ENCODE results near the gene AGBL5.

AGBL5 gene

DNA sequence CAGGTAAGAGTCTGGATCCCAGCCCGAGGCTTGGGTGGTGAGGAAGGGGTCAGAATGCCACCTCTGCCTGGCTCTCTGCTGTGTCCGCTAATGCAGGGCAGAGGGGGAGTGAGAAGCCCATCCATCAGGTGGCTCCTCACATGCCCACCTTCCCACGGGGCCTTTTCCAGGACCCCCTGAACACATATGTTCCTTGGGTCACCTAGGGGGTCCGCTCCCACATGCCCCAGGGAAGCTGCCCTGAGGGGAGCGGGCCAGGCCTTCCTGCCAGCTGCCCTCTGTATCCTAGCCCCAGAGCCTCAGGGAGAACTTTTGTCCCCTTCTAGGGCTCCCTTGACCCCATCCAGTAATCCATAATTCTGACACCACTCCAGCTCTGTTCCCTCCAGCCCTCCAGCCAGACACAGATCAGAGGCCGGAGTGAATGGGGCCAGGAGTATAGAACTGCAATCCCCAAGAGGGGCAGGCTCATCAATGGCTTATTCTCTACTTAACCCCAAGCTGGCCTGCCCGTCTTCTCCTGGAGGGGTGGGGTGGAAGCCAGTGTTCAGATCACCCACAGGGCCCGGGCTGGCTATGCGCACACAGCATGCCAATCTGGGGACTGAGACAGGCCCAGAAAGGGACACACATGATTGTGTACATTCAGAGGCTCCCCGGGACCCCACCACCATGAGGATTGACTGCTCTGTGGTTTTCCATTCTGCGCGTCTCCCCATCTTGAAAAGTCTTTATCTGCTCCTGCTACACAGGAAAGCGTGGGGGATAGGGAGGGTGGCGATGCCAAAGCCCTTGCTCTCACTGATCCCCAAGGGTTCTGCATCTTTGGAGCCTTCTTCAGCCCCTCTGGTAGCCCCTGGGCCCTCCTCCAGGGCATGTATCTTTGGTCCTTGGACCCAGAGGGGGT, 28.0 kb downstream of the AGBL5 start:
- DNase-seq = no peak

DNA sequence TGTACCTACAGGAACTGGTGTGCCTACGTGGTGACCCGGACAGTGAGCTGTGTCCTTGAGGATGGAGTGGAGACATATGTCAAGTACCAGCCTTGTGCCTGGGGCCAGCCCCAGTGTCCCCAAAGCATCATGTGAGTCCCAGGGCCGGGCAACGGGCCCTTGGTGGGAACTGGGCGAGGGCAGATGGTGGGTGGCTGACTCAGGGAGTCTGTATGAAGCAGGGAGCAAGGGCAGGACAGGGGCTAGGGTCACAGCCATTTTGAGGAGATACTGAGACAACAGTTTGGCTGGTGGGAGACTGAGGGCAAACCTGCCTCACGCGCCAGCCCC, 28.6 kb downstream of the AGBL5 start:
- no peak for DNase-seq

DNA sequence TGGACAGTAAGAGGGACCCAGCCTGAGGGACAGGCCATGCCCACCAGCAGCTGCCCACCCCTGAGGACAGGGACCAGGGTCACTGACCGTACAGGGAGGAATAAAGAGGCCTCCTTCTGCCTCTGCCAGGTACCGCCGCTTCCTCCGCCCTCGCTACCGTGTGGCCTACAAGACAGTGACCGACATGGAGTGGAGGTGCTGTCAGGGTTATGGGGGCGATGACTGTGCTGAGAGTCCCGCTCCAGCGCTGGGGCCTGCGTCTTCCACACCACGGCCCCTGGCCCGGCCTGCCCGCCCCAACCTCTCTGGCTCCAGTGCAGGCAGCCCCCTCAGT, 29.1 kb downstream of the AGBL5 start:
- DNase-seq = no peak

DNA sequence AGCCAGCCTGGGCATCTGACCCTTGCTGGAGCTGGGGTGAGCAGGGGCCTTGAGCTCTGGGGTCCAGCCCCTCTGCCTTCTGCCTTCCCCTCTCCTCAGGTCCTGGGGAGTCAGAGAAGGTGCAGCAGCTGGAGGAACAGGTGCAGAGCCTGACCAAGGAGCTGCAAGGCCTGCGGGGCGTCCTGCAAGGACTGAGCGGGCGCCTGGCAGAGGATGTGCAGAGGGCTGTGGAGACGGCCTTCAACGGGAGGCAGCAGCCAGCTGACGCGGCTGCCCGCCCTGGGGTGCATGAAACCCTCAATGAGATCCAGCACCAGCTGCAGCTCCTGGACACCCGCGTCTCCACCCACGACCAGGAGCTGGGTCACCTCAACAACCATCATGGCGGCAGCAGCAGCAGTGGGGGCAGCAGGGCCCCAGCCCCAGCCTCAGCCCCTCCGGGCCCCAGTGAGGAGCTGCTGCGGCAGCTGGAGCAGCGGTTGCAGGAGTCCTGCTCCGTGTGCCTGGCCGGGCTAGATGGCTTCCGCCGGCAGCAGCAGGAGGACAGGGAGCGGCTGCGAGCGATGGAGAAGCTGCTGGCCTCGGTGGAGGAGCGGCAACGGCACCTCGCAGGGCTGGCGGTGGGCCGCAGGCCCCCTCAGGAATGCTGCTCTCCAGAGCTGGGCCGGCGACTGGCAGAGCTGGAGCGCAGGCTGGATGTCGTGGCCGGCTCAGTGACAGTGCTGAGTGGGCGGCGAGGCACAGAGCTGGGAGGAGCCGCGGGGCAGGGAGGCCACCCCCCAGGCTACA, 30.7 kb downstream of the AGBL5 start:
- no peak for DNase-seq

DNA sequence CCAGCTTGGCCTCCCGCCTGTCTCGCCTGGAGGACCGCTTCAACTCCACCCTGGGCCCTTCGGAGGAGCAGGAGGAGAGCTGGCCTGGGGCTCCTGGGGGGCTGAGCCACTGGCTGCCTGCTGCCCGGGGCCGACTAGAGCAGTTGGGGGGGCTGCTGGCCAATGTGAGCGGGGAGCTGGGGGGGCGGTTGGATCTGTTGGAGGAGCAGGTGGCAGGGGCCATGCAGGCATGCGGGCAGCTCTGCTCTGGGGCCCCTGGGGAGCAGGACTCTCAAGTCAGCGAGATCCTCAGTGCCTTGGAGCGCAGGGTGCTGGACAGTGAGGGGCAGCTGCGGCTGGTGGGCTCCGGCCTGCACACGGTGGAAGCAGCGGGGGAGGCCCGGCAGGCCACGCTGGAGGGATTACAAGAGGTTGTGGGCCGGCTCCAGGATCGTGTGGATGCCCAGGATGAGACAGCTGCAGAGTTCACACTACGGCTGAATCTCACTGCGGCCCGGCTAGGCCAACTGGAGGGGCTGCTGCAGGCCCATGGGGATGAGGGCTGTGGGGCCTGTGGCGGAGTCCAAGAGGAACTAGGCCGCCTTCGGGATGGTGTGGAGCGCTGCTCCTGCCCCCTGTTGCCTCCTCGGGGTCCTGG, 31.4 kb downstream of the AGBL5 start:
- DNase-seq = no peak

DNA sequence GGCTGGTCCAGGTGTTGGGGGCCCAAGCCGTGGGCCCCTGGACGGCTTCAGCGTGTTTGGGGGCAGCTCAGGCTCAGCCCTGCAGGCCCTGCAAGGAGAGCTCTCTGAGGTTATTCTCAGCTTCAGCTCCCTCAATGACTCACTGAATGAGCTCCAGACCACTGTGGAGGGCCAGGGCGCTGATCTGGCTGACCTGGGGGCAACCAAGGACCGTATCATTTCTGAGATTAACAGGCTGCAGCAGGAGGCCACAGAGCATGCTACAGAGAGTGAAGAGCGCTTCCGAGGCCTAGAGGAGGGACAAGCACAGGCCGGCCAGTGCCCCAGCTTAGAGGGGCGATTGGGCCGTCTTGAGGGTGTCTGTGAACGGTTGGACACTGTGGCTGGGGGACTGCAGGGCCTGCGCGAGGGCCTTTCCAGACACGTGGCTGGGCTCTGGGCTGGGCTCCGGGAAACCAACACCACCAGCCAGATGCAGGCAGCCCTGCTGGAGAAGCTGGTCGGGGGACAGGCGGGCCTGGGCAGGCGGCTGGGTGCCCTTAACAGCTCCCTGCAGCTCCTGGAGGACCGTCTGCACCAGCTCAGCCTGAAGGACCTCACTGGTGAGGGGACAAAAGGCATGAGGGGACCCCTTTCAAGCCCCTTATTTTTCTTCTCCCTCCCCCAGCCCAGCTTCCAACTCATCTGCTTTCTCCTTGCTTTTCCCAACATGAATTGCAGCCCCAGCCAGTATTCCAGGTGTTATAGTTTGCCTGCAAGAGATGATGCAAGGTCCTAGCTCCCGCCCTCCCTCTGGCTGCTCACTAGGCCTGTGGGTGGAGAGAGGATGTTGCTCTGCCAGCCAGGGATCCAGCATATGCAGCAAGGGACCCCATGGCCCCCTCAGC, 32.2 kb downstream of the AGBL5 start:
- DNase-seq = no peak

DNA sequence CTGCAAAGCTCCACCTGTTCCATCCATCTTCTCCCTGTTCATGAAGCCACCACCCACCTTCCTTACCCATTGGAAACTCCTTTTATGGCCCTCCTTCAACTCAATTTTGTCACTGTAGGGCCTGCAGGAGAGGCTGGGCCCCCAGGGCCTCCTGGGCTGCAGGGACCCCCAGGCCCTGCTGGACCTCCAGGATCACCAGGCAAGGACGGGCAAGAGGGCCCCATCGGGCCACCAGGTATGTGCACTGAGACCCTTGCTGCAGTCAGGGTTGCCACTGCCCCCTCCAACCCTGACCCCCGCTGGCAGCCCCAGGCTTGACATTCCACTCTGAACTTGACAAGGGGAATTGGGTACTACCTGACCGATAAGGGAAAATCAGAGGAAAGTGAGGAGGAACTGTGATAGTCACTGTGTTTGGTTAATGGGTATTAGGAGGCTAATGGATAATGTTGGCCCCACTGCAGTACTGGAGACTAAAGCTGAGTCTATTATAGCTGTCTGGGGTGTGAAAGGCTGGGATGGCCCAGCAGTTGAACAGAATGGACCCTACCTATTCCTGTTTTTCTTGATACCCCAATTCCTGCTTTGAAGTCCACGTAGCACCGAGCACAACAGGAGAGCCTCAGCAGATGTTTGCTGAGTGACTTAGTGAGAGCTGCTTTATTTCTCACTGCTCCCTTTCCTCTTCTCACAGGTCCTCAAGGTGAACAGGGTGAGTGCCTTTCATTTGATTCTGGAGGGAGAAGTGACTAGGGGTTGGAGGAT, 33.0 kb downstream of the AGBL5 start:
- DNase-seq = no peak

DNA sequence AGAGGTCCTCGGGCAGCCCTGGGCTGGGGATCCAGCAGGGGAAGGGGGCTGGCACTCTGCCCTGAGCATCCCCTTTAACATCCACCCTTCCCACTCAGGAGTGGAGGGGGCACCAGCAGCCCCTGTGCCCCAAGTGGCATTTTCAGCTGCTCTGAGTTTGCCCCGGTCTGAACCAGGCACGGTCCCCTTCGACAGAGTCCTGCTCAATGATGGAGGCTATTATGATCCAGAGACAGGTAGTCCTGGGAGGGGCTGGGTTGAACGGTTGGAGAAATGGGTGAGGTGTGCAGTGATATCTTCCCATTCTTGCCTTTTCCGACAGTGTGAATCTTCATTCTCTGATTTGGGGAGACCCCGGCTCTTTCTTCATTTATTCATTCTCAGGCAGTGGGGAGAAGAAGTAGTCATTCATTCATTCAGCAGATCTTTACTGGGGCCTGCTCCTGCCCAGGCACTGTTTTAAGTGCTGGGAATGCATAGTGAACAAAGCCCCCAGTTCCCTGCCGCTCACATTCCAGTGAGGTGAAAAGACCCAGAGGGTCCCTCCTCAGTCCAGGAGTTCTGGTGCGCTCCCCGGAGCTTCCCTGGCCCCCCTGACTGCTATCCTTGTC, 33.7 kb downstream of the AGBL5 start:
- no peak for DNase-seq

DNA sequence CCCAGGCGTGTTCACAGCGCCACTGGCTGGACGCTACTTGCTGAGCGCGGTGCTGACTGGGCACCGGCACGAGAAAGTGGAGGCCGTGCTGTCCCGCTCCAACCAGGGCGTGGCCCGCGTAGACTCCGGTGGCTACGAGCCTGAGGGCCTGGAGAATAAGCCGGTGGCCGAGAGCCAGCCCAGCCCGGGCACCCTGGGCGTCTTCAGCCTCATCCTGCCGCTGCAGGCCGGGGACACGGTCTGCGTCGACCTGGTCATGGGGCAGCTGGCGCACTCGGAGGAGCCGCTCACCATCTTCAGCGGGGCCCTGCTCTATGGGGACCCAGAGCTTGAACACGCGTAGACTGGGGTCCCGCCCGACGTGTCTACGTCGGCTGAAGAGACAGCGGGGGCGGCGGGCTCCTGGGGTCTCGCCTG, 34.2 kb downstream of the AGBL5 start:
- DNase-seq = peak; percentile 62

DNA sequence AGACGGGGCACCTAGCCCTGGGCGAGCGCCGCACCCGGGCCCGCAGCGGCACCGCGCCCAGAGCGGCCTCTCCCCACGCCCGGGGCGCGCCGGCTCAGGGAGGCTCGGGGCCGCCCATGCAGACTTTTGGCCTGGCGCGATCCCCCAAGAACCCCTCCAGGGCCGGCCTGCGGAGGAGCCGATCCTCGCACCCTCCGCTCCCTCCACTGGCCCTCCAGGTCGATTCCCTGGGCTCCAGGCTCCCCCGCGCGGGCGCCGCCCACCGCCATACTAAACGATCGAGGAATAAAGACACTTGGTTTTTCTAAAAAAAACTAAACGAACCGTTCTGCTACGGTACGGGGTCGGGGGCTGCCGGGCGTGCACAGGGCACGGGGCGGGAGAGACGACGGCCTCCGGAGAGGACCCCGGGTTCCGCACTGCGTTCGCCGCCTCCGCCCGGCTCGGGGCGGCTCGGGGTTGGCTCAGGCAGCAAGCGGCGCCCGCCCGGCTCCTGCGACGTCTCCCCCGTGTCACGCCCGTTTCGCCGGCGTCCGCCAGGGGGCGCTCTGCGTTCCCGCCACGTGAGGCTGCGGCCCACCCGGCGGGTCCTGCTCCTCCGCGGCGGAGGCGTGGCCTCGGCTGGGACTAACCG, 34.7 kb downstream of the AGBL5 start:
- DNase-seq = peak; percentile 99

DNA sequence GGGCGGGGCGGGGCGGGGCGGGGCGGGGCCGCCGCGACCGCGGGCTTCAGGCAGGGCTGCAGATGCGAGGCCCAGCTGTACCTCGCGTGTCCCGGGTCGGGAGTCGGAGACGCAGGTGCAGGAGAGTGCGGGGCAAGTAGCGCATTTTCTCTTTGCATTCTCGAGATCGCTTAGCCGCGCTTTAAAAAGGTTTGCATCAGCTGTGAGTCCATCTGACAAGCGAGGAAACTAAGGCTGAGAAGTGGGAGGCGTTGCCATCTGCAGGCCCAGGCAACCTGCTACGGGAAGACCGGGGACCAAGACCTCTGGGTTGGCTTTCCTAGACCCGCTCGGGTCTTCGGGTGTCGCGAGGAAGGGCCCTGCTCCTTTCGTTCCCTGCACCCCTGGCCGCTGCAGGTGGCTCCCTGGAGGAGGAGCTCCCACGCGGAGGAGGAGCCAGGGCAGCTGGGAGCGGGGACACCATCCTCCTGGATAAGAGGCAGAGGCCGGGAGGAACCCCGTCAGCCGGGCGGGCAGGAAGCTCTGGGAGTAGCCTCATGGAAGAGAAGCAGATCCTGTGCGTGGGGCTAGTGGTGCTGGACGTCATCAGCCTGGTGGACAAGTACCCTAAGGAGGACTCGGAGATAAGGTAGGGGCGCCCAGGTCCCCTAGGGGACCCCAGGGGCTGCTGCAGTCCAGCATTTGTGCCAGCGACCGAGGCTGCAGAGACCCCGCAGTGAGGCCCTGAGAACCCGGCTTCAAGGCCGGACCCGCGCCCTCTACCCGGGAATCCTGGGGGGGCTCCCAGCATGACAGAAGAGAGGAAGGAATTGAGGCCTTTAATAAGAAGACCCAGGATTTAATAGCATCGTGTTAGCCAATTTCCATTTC, 35.5 kb downstream of the AGBL5 start, which contains the start of gene KHK:
Gene KHK (plus strand): TSS at position 49 of the 870 bp plus-strand sequence. CDS start 488 bp downstream, at position 537.
- no peak for DNase-seq

DNA sequence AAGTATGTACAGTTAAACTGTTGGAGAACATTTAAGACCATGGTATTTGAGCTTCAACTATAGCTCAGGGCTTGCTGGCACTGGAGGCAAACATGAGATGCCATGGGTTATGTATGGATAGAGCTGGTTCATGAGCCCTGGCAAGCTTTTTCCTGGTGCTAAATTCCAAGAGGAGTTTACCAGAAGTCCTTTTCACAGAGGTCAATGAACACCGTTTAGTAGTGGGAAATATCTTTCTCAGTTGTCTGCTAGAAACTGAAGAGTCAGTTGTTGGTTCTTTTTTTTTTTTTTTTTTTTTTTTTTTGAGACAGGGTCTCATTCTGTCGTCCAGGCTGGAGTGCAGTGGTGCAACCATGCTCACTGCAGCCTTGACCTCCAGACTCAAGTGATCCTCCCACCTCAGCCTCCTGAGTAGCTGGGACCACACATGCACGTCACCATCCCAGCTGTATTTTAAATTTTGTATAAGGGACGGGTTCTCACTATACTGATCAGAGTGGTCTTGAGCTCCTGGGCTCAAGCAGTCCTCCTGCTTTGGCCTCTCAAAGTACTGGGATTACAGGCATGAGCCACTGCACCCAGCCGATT, 36.4 kb downstream of the AGBL5 start:
- DNase-seq = no peak

DNA sequence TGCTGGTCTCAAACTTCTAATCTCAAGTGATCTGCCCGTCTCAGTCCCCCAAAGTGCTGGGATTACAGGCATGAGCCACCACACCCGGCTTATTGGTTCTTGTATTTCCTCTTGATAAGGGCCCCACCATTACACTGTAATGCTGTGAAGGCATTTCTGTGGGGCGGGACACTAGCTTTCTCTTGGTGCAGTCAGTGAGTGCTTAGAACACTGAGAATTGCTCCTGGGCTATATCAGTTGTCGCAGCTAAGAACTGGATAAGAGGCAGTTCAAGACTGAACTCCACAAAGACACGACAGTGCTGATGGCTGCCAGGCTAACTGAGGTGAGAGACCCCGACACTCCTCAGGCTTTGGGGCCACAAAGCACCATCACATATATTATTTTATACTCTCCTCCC, 37.2 kb downstream of the AGBL5 start:
- DNase-seq = no peak

DNA sequence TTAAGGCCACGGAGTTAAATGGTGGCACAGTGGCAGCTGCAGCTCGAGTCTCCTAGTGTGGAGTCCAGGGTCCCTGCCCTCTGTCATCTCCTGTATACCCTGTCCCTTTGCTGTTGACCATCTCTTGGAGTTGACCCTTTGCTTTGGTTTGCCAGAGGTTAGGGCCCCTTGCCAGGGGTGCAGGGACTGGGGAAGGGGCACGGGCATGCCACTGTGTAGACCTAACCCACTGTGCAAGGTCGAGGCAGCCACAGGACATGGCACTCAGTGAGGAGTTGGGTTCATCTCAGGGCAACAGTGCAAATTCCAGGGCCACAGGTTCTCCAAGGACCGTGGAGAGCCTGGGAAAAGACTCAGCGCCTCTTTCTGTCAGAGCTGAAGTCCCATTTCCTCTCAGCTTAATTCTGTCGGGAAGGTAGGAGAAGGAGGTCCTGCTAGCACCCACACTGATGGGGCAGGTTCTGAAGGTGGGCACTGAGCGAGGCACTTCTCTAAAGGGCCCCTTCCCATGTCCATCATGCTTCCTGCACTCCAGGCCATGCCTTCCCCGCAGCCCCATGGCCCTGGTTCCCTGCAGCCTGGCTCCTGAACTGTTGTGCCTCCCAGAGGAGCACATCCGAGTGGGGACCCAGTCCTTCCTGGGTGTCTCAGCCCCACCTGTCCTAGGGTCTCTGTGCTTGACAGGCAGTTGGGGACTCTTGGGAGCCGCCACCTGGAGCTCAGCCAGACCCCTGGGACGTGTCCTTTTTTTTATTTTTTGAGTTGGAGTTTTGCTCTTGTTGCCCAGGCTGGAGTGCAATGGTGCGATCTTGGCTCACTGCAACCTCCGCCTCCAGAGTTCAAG, 37.9 kb downstream of the AGBL5 start:
- no peak for DNase-seq

DNA sequence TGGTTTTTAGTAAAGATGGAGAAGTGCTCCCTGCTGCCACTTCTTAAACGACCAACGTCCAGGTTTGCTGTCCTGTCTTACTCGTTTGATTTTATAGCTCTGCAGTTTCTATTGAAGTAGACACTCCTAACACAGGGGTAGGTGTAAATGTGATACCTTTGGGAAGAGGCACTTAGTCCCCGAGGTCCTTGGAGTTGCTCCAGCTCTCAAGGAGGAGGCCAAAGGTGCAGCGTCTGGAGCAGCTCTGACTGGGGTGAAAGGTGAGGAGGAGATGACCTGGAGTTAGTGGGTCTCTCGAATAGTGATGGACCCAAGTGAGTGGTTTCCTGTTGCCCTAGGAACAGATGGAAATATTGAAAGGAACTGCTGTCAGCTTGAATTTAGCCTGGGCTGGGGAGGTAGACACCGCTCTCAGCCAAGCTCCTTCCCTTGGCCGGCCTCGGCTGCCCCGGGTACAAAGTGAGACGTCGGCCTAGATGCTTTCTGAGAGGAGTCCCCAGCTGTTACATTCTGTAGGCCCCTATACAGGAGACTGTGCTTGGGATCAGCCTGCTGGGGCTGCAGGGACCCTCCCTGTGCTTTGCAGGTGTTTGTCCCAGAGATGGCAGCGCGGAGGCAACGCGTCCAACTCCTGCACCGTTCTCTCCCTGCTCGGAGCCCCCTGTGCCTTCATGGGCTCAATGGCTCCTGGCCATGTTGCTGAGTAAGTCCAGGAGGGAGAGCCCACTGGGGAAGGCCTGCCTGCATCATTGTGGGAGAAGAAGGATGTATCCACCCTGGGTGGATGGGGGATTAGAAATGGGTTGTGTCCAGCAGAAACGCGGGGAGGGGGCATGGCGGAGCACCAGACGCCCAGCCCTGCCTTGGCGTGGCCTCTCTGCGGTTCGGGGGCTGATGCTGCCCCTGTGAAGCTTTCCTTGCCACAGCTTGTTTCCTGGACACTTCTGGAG, 40.6 kb downstream of the AGBL5 start:
- no peak for DNase-seq

DNA sequence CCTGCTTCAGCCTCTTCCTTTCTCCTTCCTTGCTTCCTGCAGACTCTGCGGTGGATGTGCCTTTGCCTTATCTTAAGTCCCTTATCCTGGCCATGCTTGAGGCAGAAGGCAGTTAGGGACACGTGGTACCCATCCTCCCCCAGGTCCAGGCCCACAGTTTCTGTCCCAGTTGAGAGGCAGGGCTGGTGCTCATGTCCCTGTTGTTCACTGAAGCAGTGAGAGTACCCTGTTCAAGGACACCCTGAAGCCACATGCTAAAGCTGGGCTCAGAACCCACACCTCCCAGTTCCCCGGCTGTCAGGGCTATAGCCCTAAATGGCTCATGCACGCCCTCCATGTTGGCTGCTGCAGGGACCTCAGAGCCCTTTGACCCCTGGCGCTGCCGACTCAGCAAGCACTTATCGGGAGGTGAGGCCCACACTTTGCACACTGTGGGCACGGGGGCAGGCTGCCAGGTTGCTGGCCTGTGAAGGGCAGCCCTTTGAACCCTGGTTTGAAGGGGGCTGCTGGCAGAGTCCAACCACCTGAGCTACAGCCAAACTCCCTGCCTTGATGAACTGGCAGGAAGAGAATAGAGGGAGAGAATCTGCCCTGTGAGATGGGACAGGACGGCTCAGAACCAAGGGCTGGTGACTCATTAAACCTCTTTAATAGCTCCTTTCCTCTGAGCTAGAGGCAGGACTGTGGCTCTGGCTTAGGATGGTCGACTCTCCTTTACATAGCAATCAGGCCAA, 41.4 kb downstream of the AGBL5 start:
- no peak for DNase-seq

Measured in activated CD4-positive, alpha-beta T cell treated with anti-CD3 and anti-CD28 coated beads, Interleukin-2, Interleukin-6, amounts not matched to agents 100 ng/mL and 50 ng/mL, durations not matched to agents 16 hours and 8 hours (primary cell).